HTERT RPE-1 (cell line): ENCODE results near the gene CCDC28A.

Source experiments
- in situ Hi-C: fragments of 300-500 bp; cut with MboI; formaldehyde crosslinking; loops from 4 replicates; pipeline ENCODE4 v1.14.3; 2020; ENCODE audit warnings: low sequenced_read_pairs

The CCDC28A gene

DNA sequence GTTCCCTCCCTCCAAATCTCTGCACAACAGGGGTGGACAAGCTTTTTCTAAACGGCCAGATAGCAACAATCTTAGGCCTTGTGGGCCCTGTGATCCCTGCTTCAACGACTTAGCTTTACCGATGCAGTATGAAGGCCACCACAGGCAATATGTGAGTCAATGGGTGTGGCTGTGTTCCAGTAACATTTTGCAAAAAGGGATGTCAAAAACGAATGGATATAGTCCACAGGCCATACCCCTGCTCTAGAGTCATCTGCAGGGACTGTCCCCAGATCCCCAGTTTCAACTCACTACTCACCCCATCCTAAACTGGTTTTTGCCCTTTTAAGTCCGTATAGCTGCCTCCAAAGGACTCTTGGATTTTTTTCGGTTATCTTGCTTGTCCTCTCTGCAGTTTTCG is 56.7 kb downstream of the CCDC28A start:
- in situ Hi-C loops: no loop called here

DNA sequence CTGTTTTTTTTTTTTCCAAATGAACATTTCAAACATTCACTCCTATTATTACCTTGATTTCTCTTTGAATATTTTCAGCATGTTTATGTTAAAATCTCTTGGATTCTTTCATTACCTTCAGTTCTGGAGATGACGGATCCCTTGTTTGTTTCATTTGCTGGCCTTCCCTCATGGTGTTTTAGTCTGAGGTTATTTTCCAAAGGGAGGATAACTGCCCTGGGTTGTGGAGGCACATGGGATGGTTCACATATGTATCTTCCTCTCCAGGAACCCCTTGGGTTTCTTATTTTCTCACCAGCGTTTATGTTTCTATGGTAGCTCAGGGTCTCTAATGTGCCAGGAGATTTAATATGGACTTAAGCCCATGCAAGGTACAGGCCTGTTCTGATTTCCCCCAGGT is 58.6 kb downstream of the CCDC28A start:
- in situ Hi-C loops: no loop called here

DNA sequence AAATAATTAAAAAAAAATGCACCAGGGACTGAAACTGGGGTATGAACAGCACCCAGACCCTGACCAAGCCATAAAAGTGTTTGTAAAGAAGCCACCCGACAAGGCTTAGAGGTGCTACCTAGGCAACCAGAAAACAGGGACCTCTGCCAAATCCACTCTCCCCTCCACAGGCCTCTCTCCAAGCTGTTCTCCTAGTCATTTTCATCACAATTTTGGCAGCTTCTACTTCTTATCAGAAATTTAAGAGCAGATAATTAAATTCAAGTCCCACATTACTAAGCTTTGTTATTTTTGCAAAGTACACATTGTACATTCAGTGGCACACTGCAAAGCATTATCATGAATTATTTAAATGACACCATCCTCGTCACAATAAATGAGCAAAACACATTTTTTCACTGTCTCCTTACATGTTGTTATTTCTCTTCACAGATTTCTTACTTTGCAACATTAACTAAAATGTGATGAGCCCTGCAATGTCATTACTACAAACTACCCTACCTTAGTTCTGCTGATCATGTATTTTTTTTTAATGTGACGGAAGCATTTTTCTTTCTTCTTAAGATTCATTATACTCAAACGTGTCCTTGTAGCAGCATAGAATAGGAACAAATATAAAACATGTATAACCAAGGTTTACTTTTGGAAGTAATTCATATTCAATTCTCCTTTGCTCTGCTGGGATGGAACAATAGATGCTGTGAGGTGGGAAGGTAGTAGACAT is 60.4 kb downstream of the CCDC28A start:
- in situ Hi-C loops: no loop called here

DNA sequence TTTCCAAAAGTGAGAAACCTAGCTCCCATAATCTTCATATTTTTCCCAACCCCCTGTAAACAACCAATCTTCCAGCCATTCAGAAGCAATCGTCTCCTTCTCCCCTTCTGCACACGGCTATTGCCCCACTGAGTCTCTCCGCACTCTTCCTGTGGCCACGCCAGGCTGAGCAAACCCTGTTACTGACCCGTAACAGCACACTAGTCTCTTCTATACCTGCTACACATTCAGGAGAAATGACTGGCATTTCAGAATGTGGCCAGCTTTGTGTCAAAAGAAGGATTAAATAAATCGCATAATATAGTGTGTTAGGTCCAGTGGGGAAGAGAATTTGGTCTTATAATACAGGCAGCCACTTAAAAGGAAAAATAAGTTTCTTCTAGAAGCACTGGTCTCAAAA is 63.7 kb downstream of the CCDC28A start:
- in situ Hi-C loops: no loop called here
